ENCODE measurements around the gene COL2A1. TPM values are rescaled to one million over a fixed set of nuclear protein-coding genes. Genes with fewer than 3 reads are reported as not detected.
A peak's percentile ranks its signal among the peaks of the same experiment; 100 is the strongest.

Gene COL2A1
- total RNA-seq, 3 donors from 2014 or later (not counting 1 experiment from before 2014, with no cell fraction given) = not detected

- Mint-ChIP-seq H3K4me3 (no peak overlapping the region), H3K9me3 (no peaks in the 10 kb centered on the region), H3K4me1 (peaks cover 0 to 6% of the 10 kb centered on the region in 2 donors), H3K27ac (no peak overlapping the region), H3K36me3 (peaks cover 24% of the 10 kb centered on the region), H3K27me3 (ENCODE audit: low read depth in 2 of 2) (no peaks in the 10 kb centered on the region)
- Histone ChIP-seq H3K36me3 (ENCODE audit: control insufficient read depth, insufficient read depth, low read length) (peaks cover 33% of the 10 kb centered on the region), H3K4me1 (ENCODE audit: control insufficient read depth, insufficient read depth, low read length) (no peaks in the 10 kb centered on the region), H3K9me3 (ENCODE audit: control insufficient read depth, insufficient read depth, low read length) (no peaks in the 10 kb centered on the region), H3K4me3 (ENCODE audit: low read length) (no peak overlapping the region), H3K27me3 (ENCODE audit: control insufficient read depth, insufficient read depth, low read length) (no peaks in the 10 kb centered on the region), H3K27ac (ENCODE audit: low read length) (no peak overlapping the region)
- TF ChIP-seq CTCF (IDR thresholded peaks at IDR 0.05) = no peak
- ATAC-seq = no peak
- 100% methylated on average over 2 of the region's 2 CpGs for WGBS (ENCODE audit: insufficient coverage)
- intact Hi-C loops (cut with micrococcal nuclease) = no loop called here
- no peak for DNase-seq
These were observed 47.4 kb upstream of the COL2A1 start for GRCh38 chr12:48051681-48052080.

DNA sequence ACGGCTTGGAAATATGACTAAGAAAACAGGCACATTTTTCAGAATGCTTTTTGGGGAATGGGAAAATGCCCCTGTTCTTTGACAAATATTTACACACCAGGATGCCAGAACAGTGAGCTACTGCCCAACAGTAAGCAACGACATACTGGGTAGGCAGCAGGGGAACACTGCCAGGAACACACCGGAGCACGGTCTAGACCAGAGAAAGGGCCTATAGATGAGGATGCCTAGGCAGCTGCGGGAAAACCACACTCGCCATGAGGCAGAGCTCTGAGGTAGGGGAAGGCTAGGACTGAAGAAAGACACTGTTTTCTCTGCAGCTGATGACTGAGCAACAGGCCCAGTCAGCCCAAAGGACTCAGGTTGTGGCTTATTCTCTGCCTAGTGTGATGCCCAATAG lies 45.9 kb upstream of the COL2A1 start:
- WGBS (ENCODE audit: insufficient coverage) = 99% methylated on average over 6 of the region's 6 CpGs
- Histone ChIP-seq H3K27ac (ENCODE audit: low read length) (no peak overlapping the region), H3K4me3 (ENCODE audit: low read length) (no peak overlapping the region), H3K27me3 (ENCODE audit: control insufficient read depth, insufficient read depth, low read length) (no peaks in the 10 kb centered on the region), H3K4me1 (ENCODE audit: control insufficient read depth, insufficient read depth, low read length) (no peaks in the 10 kb centered on the region), H3K36me3 (ENCODE audit: control insufficient read depth, insufficient read depth, low read length) (peaks cover 46% of the 10 kb centered on the region), H3K9me3 (ENCODE audit: control insufficient read depth, insufficient read depth, low read length) (no peaks in the 10 kb centered on the region)
- H3K27ac Mint-ChIP-seq = no peak overlapping the region
- ATAC-seq (peak in 1 of 3 donors; percentile 14), DNase-seq (no peak)
- no peak overlapping the region for H3K4me3 Mint-ChIP-seq
- intact Hi-C loops (cut with micrococcal nuclease) = no loop called here
- peaks cover 29% of the 10 kb centered on the region for H3K36me3 Mint-ChIP-seq
- H3K9me3 Mint-ChIP-seq = no peaks in the 10 kb centered on the region
- H3K4me1 Mint-ChIP-seq = peaks cover 0 to 6% of the 10 kb centered on the region in 2 donors
- TF ChIP-seq CTCF (IDR thresholded peaks at IDR 0.05) = no peak
- H3K27me3 Mint-ChIP-seq (ENCODE audit: low read depth in 2 of 2) = no peaks in the 10 kb centered on the region

DNA sequence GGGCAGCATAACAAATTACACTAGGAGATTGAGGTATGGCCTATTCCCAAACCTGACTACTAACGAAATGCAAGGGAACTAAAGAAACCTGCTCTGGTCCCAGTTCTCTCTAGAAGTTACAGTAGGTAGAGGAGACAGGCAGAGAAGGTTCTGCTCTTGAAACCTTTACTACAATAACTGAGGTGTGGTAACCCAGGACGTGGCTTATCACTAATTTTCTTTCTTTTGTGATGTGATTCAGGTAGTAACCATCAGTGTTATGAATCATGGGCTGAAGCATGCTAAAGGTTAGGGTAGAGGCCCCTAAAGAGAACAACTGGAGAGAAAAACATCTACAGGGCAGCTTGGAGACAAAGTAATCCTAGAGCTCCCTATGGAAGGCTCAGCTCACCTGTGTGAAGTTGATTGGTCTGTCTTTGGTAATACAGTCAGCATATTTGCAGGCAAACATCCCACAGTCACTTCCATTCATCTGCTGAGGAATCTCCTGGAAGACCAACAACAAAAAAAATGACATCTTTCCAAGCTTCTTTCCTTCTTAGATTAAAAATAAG lies 41.8 kb upstream of the COL2A1 start:
- Mint-ChIP-seq H3K36me3 (peaks cover 38% of the 10 kb centered on the region), H3K9me3 (no peaks in the 10 kb centered on the region), H3K27me3 (ENCODE audit: low read depth in 2 of 2) (no peaks in the 10 kb centered on the region), H3K4me3 (no peak overlapping the region), H3K27ac (no peak overlapping the region), H3K4me1 (no peaks in the 10 kb centered on the region)
- Histone ChIP-seq H3K9me3 (ENCODE audit: control insufficient read depth, insufficient read depth, low read length) (no peaks in the 10 kb centered on the region), H3K4me3 (ENCODE audit: low read length) (no peak overlapping the region), H3K27me3 (ENCODE audit: control insufficient read depth, insufficient read depth, low read length) (no peaks in the 10 kb centered on the region), H3K36me3 (ENCODE audit: control insufficient read depth, insufficient read depth, low read length) (peaks cover 56% of the 10 kb centered on the region), H3K27ac (ENCODE audit: low read length) (no peak overlapping the region), H3K4me1 (ENCODE audit: control insufficient read depth, insufficient read depth, low read length) (no peaks in the 10 kb centered on the region)
- intact Hi-C loops (cut with micrococcal nuclease) = no loop called here
- DNase-seq (no peak), ATAC-seq (no peak)
- 94% methylated on average over 2 of the region's 2 CpGs for WGBS (ENCODE audit: insufficient coverage)
- no peak for TF ChIP-seq CTCF (IDR thresholded peaks at IDR 0.05)
